Hematopoietic multipotent progenitor cell treated with erythropoietin and hydrocortisone succinate and interleukin-3 and kit ligand, for 17 days (in vitro differentiated cells): Measurements from ENCODE around the gene BICC1.

Experiments used
- DNase-seq: peaks from one replicate; pipeline ENCODE4 v3.0.0-alpha.2; 2015; ENCODE audit warnings: low spot score

The BICC1 gene

GRCh38 chr10:58778966-58779365, 266.3 kb downstream of the BICC1 start:
- DNase-seq, result no peak

- no peak for DNase-seq
Measured at GRCh38 chr10:58779594-58779993, 266.9 kb downstream of the BICC1 start.

- no peak for DNase-seq
Measured at GRCh38 chr10:58780476-58780875, 267.8 kb downstream of the BICC1 start.

GRCh38 chr10:58781873-58782488, 269.3 kb downstream of the BICC1 start:
- peak; percentile 7 for DNase-seq

GRCh38 chr10:58782876-58783851, 270.5 kb downstream of the BICC1 start:
- DNase-seq, result no peak

GRCh38 chr10:58784361-58784760, 271.7 kb downstream of the BICC1 start:
- DNase-seq, result no peak

GRCh38 chr10:58785354-58785753, 272.7 kb downstream of the BICC1 start:
- no peak for DNase-seq

- no peak for DNase-seq
Measured at GRCh38 chr10:58791137-58791536, 278.5 kb downstream of the BICC1 start.

- DNase-seq, result no peak
Measured at GRCh38 chr10:58795560-58795959, 282.9 kb downstream of the BICC1 start.

- no peak for DNase-seq
Measured at GRCh38 chr10:58796242-58796641, 283.6 kb downstream of the BICC1 start.

- no peak for DNase-seq
Measured at GRCh38 chr10:58796824-58797223, 284.2 kb downstream of the BICC1 start.

- no peak for DNase-seq
Measured at GRCh38 chr10:58797356-58797755, 284.7 kb downstream of the BICC1 start.

GRCh38 chr10:58802047-58802446, 289.4 kb downstream of the BICC1 start:
- DNase-seq, result no peak

- no peak for DNase-seq
Measured at GRCh38 chr10:58806323-58806722, 293.7 kb downstream of the BICC1 start.

GRCh38 chr10:58806970-58807628, 294.4 kb downstream of the BICC1 start:
- DNase-seq, result no peak

- no peak for DNase-seq
Measured at GRCh38 chr10:58807629-58808022, 295.0 kb downstream of the BICC1 start.

GRCh38 chr10:58810751-58811150, 298.1 kb downstream of the BICC1 start:
- no peak for DNase-seq

- DNase-seq, result no peak
Measured at GRCh38 chr10:58813573-58813972, 300.9 kb downstream of the BICC1 start.

- no peak for DNase-seq
Measured at GRCh38 chr10:58817201-58817846, 304.7 kb downstream of the BICC1 start.

GRCh38 chr10:58818900-58819299, 306.2 kb downstream of the BICC1 start:
- no peak for DNase-seq

GRCh38 chr10:58820386-58820785, 307.7 kb downstream of the BICC1 start:
- no peak for DNase-seq
